ENCODE results near the gene ZBTB8B.
"Not testable (repeated sequence)": the region's sequence is repeated elsewhere in the genome, so short reads cannot be mapped to it uniquely, and the experiment has no call there.

ZBTB8B gene

GRCh38 chr1:32464716-32465577 is at the start of gene ZBTB8B:
Gene ZBTB8B (plus strand): TSS chr1:32465072. CDS start chr1:32470625, 5,553 bp downstream.
- no peak for DNase-seq (ENCODE audit: low read depth)

- DNase-seq (ENCODE audit: low read depth): no peak
Observed at GRCh38 chr1:32421775-32422174, 43.1 kb upstream of the ZBTB8B start.

- no peak for DNase-seq (ENCODE audit: low read depth)
Observed at GRCh38 chr1:32426489-32427255, 38.2 kb upstream of the ZBTB8B start.

- no peak for DNase-seq (ENCODE audit: low read depth)
Observed at GRCh38 chr1:32427264-32427963, 37.5 kb upstream of the ZBTB8B start.

- DNase-seq (ENCODE audit: low read depth): no peak
Observed at GRCh38 chr1:32431736-32432400, 33.0 kb upstream of the ZBTB8B start.

- DNase-seq (ENCODE audit: low read depth): no peak
Observed at GRCh38 chr1:32438136-32438535, 26.7 kb upstream of the ZBTB8B start.

- DNase-seq (ENCODE audit: low read depth): not testable (repeated sequence)
Observed at GRCh38 chr1:32438777-32439176, 26.1 kb upstream of the ZBTB8B start.

- not testable (repeated sequence) for DNase-seq (ENCODE audit: low read depth)
Observed at GRCh38 chr1:32441467-32441866, 23.4 kb upstream of the ZBTB8B start.

GRCh38 chr1:32447469-32448185 is 17.2 kb upstream of the ZBTB8B start:
- DNase-seq (ENCODE audit: low read depth): no peak

GRCh38 chr1:32448186-32448772 is 16.6 kb upstream of the ZBTB8B start:
- DNase-seq (ENCODE audit: low read depth): not testable (repeated sequence)

GRCh38 chr1:32448773-32449456 is 16.0 kb upstream of the ZBTB8B start:
- no peak for DNase-seq (ENCODE audit: low read depth)

GRCh38 chr1:32449457-32449831 is 15.4 kb upstream of the ZBTB8B start:
- DNase-seq (ENCODE audit: low read depth): not testable (repeated sequence)

GRCh38 chr1:32454726-32455125 is 10.1 kb upstream of the ZBTB8B start:
- DNase-seq (ENCODE audit: low read depth): no peak

- DNase-seq (ENCODE audit: low read depth): no peak
Observed at GRCh38 chr1:32455958-32456357, 8.9 kb upstream of the ZBTB8B start.

- not testable (repeated sequence) for DNase-seq (ENCODE audit: low read depth)
Observed at GRCh38 chr1:32458798-32459197, 6.1 kb upstream of the ZBTB8B start.

GRCh38 chr1:32462977-32463376 is 1.9 kb upstream of the ZBTB8B start:
- not testable (repeated sequence) for DNase-seq (ENCODE audit: low read depth)

GRCh38 chr1:32464191-32464715 is 619 bp upstream of the ZBTB8B start:
- no peak for DNase-seq (ENCODE audit: low read depth)

GRCh38 chr1:32465578-32465933 is 684 bp downstream of the ZBTB8B start:
- no peak for DNase-seq (ENCODE audit: low read depth)

- no peak for DNase-seq (ENCODE audit: low read depth)
Observed at GRCh38 chr1:32466761-32467160, 1.9 kb downstream of the ZBTB8B start.

GRCh38 chr1:32468791-32469190 is 3.9 kb downstream of the ZBTB8B start:
- DNase-seq (ENCODE audit: low read depth): no peak
